ENCODE measurements around the gene HDAC6. TPM values are rescaled to one million over a fixed set of nuclear protein-coding genes. Genes with fewer than 3 reads are reported as not detected.

The HDAC6 gene
- total RNA-seq, 1 experiment from 2014 or later: 44.2 TPM

DNA sequence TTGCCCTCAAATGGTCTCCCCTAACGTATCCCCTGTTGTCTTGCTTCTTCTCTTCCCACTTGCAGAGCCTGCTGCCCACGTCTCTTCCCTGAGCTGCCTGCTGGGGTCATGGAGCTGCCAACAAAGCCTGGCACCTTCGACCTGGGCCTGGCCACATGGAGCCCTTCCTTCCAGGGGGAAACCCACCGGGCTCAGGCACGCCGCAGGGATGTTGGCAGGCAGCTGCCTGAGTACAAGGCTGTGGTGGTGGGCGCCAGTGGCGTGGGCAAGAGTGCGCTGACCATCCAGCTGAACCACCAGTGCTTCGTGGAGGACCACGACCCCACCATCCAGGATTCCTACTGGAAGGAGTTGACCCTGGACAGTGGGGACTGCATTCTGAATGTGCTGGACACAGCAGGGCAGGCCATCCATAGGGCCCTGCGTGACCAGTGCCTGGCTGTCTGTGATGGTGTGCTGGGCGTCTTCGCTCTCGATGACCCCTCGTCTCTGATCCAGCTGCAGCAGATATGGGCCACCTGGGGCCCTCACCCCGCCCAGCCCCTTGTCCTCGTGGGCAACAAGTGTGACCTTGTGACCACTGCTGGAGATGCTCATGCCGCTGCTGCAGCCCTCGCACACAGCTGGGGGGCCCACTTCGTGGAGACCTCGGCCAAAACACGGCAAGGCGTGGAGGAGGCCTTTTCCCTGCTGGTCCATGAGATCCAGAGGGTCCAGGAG lies 27.3 kb downstream of the HDAC6 start:
- intact Hi-C loops (cut with micrococcal nuclease; ENCODE audit: unreplicated experiment): no loop called here
- H3K27me3 ChIP-seq (ENCODE audit: insufficient read depth, low read depth): no peaks in the 10 kb centered on the region
- CTCF ChIA-PET: no interaction called here
- no peaks in the 10 kb centered on the region for H3K79me2 ChIP-seq (ENCODE audit: low read depth)
- H3K9me2 ChIP-seq (ENCODE audit: insufficient read depth): no peaks in the 10 kb centered on the region
- no peak overlapping the region for H2AFZ ChIP-seq
- POLR2A ChIA-PET (ENCODE audit: unreplicated experiment): no interaction called here
- H3K36me3 ChIP-seq (ENCODE audit: low read depth): no peaks in the 10 kb centered on the region
- no peaks in the 10 kb centered on the region for H3K4me1 ChIP-seq (replicated peaks; ENCODE audit: insufficient read depth)
- H4K20me1 ChIP-seq (ENCODE audit: insufficient read depth): no peaks in the 10 kb centered on the region
- no TSS peak for BruUV-seq (replicated peaks)
- H3K27ac ChIP-seq: no peak overlapping the region
- H3K4me3 ChIP-seq: no peak overlapping the region
- no peaks in the 10 kb centered on the region for H3K9me3 ChIP-seq (ENCODE audit: insufficient read depth, low read depth)
- H3K4me2 ChIP-seq: no peak overlapping the region
- no peak for DNase-seq
- TF ChIP-seq, protein P1, sequence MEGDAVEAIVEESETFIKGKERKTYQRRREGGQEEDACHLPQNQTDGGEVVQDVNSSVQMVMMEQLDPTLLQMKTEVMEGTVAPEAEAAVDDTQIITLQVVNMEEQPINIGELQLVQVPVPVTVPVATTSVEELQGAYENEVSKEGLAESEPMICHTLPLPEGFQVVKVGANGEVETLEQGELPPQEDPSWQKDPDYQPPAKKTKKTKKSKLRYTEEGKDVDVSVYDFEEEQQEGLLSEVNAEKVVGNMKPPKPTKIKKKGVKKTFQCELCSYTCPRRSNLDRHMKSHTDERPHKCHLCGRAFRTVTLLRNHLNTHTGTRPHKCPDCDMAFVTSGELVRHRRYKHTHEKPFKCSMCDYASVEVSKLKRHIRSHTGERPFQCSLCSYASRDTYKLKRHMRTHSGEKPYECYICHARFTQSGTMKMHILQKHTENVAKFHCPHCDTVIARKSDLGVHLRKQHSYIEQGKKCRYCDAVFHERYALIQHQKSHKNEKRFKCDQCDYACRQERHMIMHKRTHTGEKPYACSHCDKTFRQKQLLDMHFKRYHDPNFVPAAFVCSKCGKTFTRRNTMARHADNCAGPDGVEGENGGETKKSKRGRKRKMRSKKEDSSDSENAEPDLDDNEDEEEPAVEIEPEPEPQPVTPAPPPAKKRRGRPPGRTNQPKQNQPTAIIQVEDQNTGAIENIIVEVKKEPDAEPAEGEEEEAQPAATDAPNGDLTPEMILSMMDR (conservative IDR thresholded peaks at IDR 0.05): no peak
- TF ChIP-seq EZH2 (IDR thresholded peaks at IDR 0.05; ENCODE audit: low read depth): no peak
- H3F3A ChIP-seq (ENCODE audit: insufficient read depth, low read depth): no peaks in the 10 kb centered on the region

DNA sequence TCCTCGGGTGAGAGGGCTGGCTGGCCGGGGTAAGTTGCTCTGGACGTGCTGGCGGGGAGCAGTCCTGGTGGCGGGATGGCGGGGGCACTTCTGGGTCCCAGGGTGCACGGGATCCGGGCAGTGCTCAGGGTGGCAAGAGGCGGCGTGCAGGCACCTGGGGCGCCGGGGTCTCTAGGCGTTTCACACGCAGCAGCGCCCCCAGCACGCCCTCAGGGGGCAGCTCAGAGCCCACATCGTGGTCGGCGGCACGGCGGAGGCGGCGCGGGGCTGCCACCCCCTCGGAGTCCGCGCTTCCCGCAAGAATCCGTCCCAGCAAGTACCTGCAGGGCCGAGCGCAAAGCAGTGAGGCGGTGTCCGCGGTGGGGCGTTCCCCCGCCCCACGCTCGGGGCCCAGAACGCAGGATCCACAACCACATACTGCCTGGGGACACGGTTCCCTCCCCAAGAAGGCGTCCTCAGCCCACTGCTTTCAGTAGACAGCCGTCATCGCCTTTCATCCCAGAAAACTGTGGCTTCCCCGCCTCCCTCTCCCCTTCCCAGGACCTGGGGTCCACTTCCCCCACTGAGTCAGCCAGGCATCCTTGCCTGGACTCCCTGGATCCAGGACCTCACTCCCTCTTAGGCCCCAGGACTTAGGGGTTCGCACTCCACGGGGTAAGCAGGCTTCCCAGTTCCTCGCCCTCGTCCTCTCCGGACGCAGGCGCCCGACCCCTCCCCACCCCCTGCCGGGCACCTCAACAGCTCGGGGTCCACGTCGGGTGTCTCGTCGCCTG lies 29.5 kb downstream of the HDAC6 start:
- POLR2A ChIA-PET (ENCODE audit: unreplicated experiment): no interaction called here
- TF ChIP-seq, protein P1 (conservative IDR thresholded peaks at IDR 0.05): no peak
- no peak for TF ChIP-seq EZH2 (IDR thresholded peaks at IDR 0.05; ENCODE audit: low read depth)
- H3K9me3 ChIP-seq (ENCODE audit: insufficient read depth, low read depth): no peaks in the 10 kb centered on the region
- no peak overlapping the region for H3K4me2 ChIP-seq
- CTCF ChIA-PET: no interaction called here
- no peaks in the 10 kb centered on the region for H3K9me2 ChIP-seq (ENCODE audit: insufficient read depth)
- H3K4me3 ChIP-seq: no peak overlapping the region
- no peaks in the 10 kb centered on the region for H3F3A ChIP-seq (ENCODE audit: insufficient read depth, low read depth)
- intact Hi-C loops (cut with micrococcal nuclease; ENCODE audit: unreplicated experiment): no loop called here
- no peak overlapping the region for H3K27ac ChIP-seq
- no TSS peak for BruUV-seq (replicated peaks)
- no peaks in the 10 kb centered on the region for H3K79me2 ChIP-seq (ENCODE audit: low read depth)
- H4K20me1 ChIP-seq (ENCODE audit: insufficient read depth): no peaks in the 10 kb centered on the region
- no peaks in the 10 kb centered on the region for H3K4me1 ChIP-seq (replicated peaks; ENCODE audit: insufficient read depth)
- H2AFZ ChIP-seq: no peak overlapping the region
- no peaks in the 10 kb centered on the region for H3K36me3 ChIP-seq (ENCODE audit: low read depth)
- no peaks in the 10 kb centered on the region for H3K27me3 ChIP-seq (ENCODE audit: insufficient read depth, low read depth)
- DNase-seq: no peak

DNA sequence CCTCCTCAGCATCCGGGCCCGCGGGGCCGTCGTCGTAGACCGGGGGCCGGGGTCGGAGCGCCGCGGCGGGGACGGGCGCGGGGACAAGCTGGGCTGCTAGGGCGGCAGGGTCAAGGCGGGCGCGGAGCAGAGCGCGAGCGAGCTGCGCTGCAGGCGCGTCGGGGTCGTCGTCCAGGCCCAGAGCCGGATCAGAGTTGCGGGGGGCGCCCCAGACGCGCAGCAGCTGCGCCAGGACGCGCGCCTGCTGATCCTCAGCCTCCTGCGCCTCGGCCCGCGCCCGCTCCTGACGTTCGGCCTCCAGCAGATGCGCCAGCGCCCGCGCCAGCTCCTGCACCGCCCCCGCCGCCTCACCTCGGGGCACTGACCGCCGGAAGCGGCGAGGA lies 30.0 kb downstream of the HDAC6 start:
- Histone ChIP-seq H3K4me3 (no peak overlapping the region), H2AFZ (no peak overlapping the region)

More for the DNA sequence above, 30.0 kb downstream of the HDAC6 start:
- H3K4me1 ChIP-seq (replicated peaks; ENCODE audit: insufficient read depth): no peaks in the 10 kb centered on the region
- H3K36me3 ChIP-seq (ENCODE audit: low read depth): no peaks in the 10 kb centered on the region
- ChIA-PET POLR2A (ENCODE audit: unreplicated experiment) (no interaction called here), CTCF (no interaction called here)
- TF ChIP-seq EZH2 (IDR thresholded peaks at IDR 0.05; ENCODE audit: low read depth): no peak
- TF ChIP-seq, protein P1 (conservative IDR thresholded peaks at IDR 0.05): no peak
- no TSS peak for BruUV-seq (replicated peaks)
- H3K9me3 ChIP-seq (ENCODE audit: insufficient read depth, low read depth): no peaks in the 10 kb centered on the region
- H4K20me1 ChIP-seq (ENCODE audit: insufficient read depth): no peaks in the 10 kb centered on the region
- no peaks in the 10 kb centered on the region for H3K9me2 ChIP-seq (ENCODE audit: insufficient read depth)
- intact Hi-C loops (cut with micrococcal nuclease; ENCODE audit: unreplicated experiment): no loop called here
- H3F3A ChIP-seq (ENCODE audit: insufficient read depth, low read depth): no peaks in the 10 kb centered on the region
- H3K79me2 ChIP-seq (ENCODE audit: low read depth): no peaks in the 10 kb centered on the region
- H3K4me2 ChIP-seq: no peak overlapping the region
- no peak overlapping the region for H3K27ac ChIP-seq
- peak in 1 of 2 experiments; percentile 1 for DNase-seq
- H3K27me3 ChIP-seq (ENCODE audit: insufficient read depth, low read depth): no peaks in the 10 kb centered on the region
